Measurements from ENCODE around the gene ZFP36. TPM values are rescaled to one million over a fixed set of nuclear protein-coding genes. Genes with fewer than 3 reads are reported as not detected.

Gene ZFP36
- total RNA-seq: 100 to 1,000 TPM in 2 of 3 donors, 10 to 100 TPM in 1; 91.7 to 299 (median 143) TPM

GRCh38 chr19:39406656-39407409, at the start of gene ZFP36:
Gene ZFP36, plus strand, starts transcription at chr19:39406847. Its CDS starts 58 bp downstream, at chr19:39406905.
- Histone ChIP-seq H3K27me3 (no peaks in the 10 kb centered on the region), H3K9me3 (no peaks in the 10 kb centered on the region), H3K36me3 (peaks cover 6% of the 10 kb centered on the region), H3K4me1 (peaks cover 0 to 13% of the 10 kb centered on the region in 2 donors), H3K27ac (peak within 1 kb of the TSS; percentile 100), H3K4me3 (peak within 1 kb of the TSS; percentile 81 to 98 (median 96))
- intact Hi-C loops (cut with DNase I; ENCODE audit: low total_unique reads): no loop called here
- TF ChIP-seq, protein P1, sequence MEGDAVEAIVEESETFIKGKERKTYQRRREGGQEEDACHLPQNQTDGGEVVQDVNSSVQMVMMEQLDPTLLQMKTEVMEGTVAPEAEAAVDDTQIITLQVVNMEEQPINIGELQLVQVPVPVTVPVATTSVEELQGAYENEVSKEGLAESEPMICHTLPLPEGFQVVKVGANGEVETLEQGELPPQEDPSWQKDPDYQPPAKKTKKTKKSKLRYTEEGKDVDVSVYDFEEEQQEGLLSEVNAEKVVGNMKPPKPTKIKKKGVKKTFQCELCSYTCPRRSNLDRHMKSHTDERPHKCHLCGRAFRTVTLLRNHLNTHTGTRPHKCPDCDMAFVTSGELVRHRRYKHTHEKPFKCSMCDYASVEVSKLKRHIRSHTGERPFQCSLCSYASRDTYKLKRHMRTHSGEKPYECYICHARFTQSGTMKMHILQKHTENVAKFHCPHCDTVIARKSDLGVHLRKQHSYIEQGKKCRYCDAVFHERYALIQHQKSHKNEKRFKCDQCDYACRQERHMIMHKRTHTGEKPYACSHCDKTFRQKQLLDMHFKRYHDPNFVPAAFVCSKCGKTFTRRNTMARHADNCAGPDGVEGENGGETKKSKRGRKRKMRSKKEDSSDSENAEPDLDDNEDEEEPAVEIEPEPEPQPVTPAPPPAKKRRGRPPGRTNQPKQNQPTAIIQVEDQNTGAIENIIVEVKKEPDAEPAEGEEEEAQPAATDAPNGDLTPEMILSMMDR (IDR thresholded peaks at IDR 0.05): peak; percentile 33 to 50 (median 37)
- TF ChIP-seq POLR2A (IDR thresholded peaks at IDR 0.05) (peak; percentile 99), POLR2AphosphoS5 (IDR thresholded peaks at IDR 0.05) (peak; percentile 100)
- peak; percentile 91 to 97 for DNase-seq (ENCODE audit: low spot score in 2 of 2)

DNA sequence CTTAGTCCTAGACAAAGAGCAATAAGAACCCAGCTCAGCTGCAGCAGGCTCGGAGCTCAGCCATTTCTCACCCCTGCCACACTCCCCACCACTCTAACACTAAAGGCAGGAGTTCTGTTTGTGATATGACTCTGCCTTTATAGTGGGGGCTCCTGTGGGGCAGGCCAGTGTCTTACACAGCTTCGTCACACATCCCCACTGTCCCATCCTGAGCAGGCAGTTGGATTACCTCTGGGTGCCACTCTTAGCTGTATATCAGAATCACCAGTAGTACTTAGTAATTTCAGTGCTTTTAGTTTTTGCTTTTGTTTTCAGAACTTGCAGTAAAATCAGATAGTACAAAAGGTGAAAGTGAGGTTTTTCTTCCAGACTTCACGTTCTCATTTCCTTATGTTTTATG, 47.6 kb upstream of the ZFP36 start:
- intact Hi-C loops (cut with DNase I; ENCODE audit: low total_unique reads): no loop called here
- Histone ChIP-seq H3K9me3 (no peaks in the 10 kb centered on the region), H3K27me3 (no peaks in the 10 kb centered on the region), H3K36me3 (no peaks in the 10 kb centered on the region), H3K27ac (peak overlapping the region in 1 of 2 donors; percentile 59), H3K4me1 (no peaks in the 10 kb centered on the region), H3K4me3 (no peak overlapping the region)
- TF ChIP-seq POLR2AphosphoS5 (IDR thresholded peaks at IDR 0.05): no peak
- no peak for TF ChIP-seq POLR2A (IDR thresholded peaks at IDR 0.05)
- TF ChIP-seq, protein P1 (IDR thresholded peaks at IDR 0.05): no peak
- DNase-seq (ENCODE audit: low spot score in 2 of 2): no peak

GRCh38 chr19:39360599-39360998, 46.0 kb upstream of the ZFP36 start:
- no peak overlapping the region for H3K4me3 ChIP-seq
- no peaks in the 10 kb centered on the region for H3K36me3 ChIP-seq
- intact Hi-C loops (cut with DNase I; ENCODE audit: low total_unique reads): no loop called here
- peak overlapping the region; percentile 33 to 95 for H3K27ac ChIP-seq
- no peak for DNase-seq (ENCODE audit: low spot score in 2 of 2)
- TF ChIP-seq, protein P1 (IDR thresholded peaks at IDR 0.05): no peak
- TF ChIP-seq POLR2A (IDR thresholded peaks at IDR 0.05) (no peak), POLR2AphosphoS5 (IDR thresholded peaks at IDR 0.05) (no peak)
- H3K27me3 ChIP-seq: no peaks in the 10 kb centered on the region
- H3K9me3 ChIP-seq: no peaks in the 10 kb centered on the region
- no peaks in the 10 kb centered on the region for H3K4me1 ChIP-seq

DNA sequence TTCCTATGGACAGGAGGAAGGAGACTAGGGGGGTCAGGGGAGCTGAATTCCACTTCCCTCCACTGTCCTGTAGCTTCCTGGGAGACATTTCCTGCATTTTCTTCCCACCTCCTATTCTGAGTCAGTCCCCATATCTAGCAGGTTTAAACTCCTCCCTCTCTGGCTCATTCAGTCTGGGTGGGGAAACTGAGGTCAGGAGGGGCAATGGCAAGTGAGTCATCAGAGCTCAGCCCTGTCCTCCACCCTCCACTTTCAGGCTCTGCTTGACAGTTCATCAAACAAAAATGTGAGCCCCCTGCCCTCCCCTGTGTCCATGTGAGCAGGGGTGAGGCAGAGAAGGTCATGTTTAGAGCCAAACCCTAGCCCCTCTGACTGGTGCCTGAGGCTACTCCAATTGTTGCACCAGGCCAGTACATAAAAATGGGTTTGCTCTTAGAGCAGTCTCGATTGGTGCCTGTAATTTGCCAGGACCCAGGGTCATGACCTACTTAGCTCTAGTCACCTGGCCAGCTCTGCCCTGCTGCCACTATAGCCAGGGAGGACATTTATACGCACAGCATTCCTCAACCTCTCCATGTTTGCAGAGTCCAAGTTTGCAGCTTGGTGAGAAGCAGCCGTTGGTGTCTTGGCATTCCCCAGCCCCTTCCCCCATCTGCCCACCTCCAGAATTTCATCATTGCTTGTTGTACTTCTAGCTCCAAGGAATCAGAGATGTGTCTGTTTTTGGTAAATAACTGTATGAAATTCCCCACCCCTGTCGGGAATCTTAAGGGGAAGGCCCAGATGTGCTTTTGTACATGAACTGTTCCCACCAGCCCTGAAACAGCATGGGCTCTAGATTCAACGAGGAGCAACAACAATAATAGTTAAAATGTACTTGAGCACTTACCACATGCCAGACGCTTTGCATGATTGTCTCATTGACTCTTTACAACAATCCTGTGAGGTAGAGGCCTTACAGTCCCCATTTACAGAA, 43.7 kb upstream of the ZFP36 start:
- H3K27ac ChIP-seq: peak overlapping the region; percentile 63 to 95
- TF ChIP-seq POLR2A (IDR thresholded peaks at IDR 0.05) (no peak), POLR2AphosphoS5 (IDR thresholded peaks at IDR 0.05) (peak in 1 of 3 donors; percentile 17)
- TF ChIP-seq, protein P1 (IDR thresholded peaks at IDR 0.05): no peak
- H3K9me3 ChIP-seq: no peaks in the 10 kb centered on the region
- H3K36me3 ChIP-seq: no peaks in the 10 kb centered on the region
- no peaks in the 10 kb centered on the region for H3K27me3 ChIP-seq
- no peak for DNase-seq (ENCODE audit: low spot score in 2 of 2)
- H3K4me3 ChIP-seq: peak overlapping the region in 1 of 3 donors; percentile 1
- intact Hi-C loops (cut with DNase I; ENCODE audit: low total_unique reads): no loop called here
- H3K4me1 ChIP-seq: no peaks in the 10 kb centered on the region
